ENCODE measurements around the gene ADGRG2. TPM values are rescaled to one million over a fixed set of nuclear protein-coding genes. Genes with fewer than 3 reads are reported as not detected.

ADGRG2 gene
- polyA plus RNA-seq, 4 donors, result 16.9 to 30.4 (median 18.1) TPM

GRCh38 chrX:18962329-18962728 is 159.9 kb downstream of the ADGRG2 start:
- no peak for DNase-seq (ENCODE audit: low read depth in 4 of 4, low spot score in 3 of 4)

DNA sequence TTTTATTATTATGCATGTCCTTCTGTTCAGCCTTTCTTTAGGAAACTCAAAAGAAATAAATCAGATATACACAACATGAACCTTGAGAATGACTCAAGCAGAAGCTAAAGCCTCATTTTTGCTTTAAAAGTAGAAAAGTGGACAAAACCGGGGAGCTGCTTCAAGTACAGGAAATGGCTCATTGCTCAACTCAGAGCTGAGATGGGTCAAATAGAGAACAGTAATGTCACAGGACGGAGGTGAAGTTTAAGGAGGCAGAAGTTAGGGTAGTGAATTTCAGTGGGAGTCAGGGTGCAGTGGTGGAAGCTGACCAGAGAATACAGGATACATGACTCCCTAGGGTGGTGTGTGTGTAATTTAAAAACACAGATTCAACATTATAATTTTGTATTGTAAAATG is 160.6 kb downstream of the ADGRG2 start:
- DNase-seq (ENCODE audit: low read depth in 4 of 4, low spot score in 3 of 4), result no peak

- no peak for DNase-seq (ENCODE audit: low read depth in 4 of 4, low spot score in 3 of 4)
Observed at GRCh38 chrX:18956303-18957032, 165.8 kb downstream of the ADGRG2 start.

DNA sequence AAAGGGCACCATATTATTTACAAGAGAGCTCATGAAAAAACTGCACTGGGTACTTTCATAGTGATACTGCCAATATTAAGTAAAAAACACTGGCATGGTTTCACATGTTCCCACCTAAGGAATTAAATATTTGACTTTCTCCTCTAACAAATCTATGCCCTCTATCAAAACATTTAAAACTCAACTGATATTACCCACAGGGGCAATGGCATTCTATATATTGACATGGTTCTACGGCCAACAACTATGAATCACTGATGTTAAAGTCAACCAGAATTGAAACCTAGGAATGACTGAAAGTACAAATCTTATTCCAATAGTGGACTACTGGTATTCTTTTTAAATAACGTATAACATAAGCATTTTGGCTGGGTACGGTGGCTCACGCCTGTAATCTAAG is 166.6 kb downstream of the ADGRG2 start:
- no peak for DNase-seq (ENCODE audit: low read depth in 4 of 4, low spot score in 3 of 4)

GRCh38 chrX:18951032-18951431 is 171.2 kb downstream of the ADGRG2 start:
- no peak for DNase-seq (ENCODE audit: low read depth in 4 of 4, low spot score in 3 of 4)

GRCh38 chrX:18949944-18950301 is 172.3 kb downstream of the ADGRG2 start:
- DNase-seq (ENCODE audit: low read depth in 4 of 4, low spot score in 3 of 4), result no peak

GRCh38 chrX:18949291-18949943 is 172.9 kb downstream of the ADGRG2 start:
- no peak for DNase-seq (ENCODE audit: low read depth in 4 of 4, low spot score in 3 of 4)

DNA sequence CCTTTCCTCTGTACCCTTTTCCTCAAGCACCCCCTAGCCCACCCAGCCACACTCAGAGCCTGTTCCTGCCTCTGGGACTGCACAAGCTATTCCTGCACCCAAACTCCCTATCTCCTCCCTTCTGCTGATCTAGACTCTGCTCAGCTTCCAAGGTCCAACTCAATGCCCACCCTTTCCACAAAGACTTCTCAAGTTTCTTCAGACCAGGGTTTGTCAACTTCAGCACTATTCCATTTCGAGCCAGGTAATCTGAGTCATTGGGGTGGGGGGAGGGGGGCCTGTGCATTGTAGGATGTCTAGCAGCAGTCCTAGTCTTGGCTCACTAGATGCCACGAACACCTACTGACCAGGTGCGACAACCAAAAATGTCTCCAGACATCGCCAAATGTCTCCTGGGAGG is 175.7 kb downstream of the ADGRG2 start:
- no peak for DNase-seq (ENCODE audit: low read depth in 4 of 4, low spot score in 3 of 4)

DNA sequence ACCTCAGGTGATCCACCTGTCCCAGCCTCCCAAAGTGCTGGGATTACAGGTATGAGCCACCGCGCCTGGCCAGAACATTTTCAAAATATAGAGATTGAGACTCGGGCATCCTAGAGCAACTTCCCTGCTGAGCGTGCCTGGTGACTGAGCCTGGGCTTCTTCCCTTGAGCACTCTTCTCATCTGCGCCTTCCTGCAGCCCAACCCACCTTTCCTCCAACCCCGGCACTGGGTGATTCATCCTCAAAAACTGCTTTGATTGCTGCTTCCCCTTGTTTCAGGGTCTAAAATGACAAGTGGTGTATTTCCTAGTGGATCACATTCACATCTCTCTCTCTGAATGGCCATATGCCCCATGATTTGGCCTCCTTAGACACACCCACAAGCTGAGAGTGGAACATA is 176.1 kb downstream of the ADGRG2 start:
- DNase-seq (ENCODE audit: low read depth in 4 of 4, low spot score in 3 of 4), result no peak

DNA sequence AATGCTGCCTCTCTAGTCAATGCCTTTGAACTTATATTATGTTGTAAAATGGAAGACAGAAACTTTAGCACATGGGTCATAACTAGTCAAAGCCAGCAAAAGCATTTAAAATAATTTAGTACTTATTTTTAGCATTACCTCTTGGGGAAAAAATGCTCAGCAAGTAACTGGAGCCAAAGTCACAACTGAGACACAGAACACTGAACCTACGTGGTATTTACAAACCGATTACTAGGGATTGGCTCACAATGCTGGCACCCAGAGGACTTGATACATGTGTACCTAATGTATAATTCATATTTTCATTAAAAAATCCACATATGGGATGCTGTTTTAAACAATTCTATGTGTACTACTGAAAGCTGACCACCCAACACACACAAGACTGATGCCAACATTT is 176.8 kb downstream of the ADGRG2 start:
- no peak for DNase-seq (ENCODE audit: low read depth in 4 of 4, low spot score in 3 of 4)

DNA sequence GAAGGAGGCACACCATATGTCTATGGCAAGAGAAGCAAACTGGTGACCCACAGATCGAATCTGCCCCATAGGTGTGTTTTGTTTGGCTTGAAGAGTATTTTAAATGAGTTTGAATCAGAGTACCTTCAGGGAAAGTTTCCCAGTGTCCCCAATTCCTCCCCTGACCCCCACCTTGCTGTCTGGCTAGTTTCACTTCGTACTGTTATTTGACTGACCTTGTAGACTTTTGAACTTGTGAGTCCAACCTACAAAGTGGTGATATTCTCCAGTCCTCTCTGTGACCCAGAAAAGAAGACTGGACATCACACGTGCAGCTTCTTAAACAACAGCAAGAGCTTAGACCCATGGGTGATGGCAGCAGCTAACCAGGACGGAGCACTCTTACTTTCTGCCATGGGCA is 177.8 kb downstream of the ADGRG2 start:
- DNase-seq (ENCODE audit: low read depth in 4 of 4, low spot score in 3 of 4), result no peak

DNA sequence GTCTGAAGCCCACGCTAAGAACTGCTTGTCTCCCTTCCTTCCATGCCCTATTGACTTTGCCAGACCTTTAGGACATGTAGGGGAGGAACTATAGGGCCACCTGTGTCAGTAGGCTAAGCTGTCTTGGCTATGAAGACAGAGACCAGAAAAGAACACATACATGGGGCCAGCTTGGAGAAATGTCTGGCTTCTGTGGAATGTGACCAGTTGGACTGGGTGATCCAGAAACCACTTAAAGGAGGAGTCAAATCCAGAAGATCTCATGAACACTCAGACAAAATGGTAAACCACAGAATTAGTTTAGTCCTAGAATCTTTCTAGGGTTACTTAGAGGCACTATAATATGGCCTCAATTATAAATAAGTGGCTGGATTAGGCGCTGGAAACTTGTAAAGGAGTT is 180.4 kb downstream of the ADGRG2 start:
- DNase-seq (ENCODE audit: low read depth in 4 of 4, low spot score in 3 of 4), result no peak

Other genes with a start within 250 kb of the ADGRG2 start
- 10 to 100 TPM; 35.4 to 86.4 (median 46.9) TPM for gene PHKA2, start 138.4 kb downstream of the ADGRG2 start, polyA plus RNA-seq (ENCODE audit: insufficient read length in 4 of 4)
- 100 to 1,000 TPM; 113 to 249 (median 222) TPM for gene PDHA1, start 221.5 kb upstream of the ADGRG2 start, polyA plus RNA-seq (ENCODE audit: insufficient read length in 4 of 4)